Activated naive CD8-positive, alpha-beta T cell treated with anti-CD3 and anti-CD28 coated beads, Interleukin-2, amount 10 ng/mL, durations not matched to agents 7 days and 5 days (primary cell): ENCODE data around the gene TRIP6. TPM values are rescaled to one million over a fixed set of nuclear protein-coding genes. Genes with fewer than 3 reads are reported as not detected.

Experiments
- ATAC-seq: fragments of 150-1000 bp; cut with Tn5 transposase; one replicate; pipeline ENCODE4 v1.10.0; 2021; ENCODE audit warnings: low read depth, moderate library complexity
- POLR2A ChIA-PET: fragments of 350-600 bp; sonication (Branson Sonifier 250); formaldehyde crosslinking; loops from one replicate; lab custom pipeline; 2021; ENCODE audit warnings: antibody characterized with exemption; lab: Charles Lee
- DNase-seq: peaks from one replicate; pipeline ENCODE4 v3.0.0; 2021
- H3K27ac Mint-ChIP-seq: one replicate; pipeline ENCODE4 v1.8.0; 2022; ENCODE audit warnings: mild to moderate bottlenecking, mixed read lengths
- H3K27me3 Mint-ChIP-seq: one replicate; pipeline ENCODE4 v1.8.0; 2022; ENCODE audit warnings: mild to moderate bottlenecking, moderate library complexity, mixed read lengths
- H3K36me3 Mint-ChIP-seq: one replicate; pipeline ENCODE4 v1.8.0; 2021; ENCODE audit warnings: mild to moderate bottlenecking, mixed read lengths
- H3K4me1 Mint-ChIP-seq: one replicate; pipeline ENCODE4 v1.8.0; 2021; ENCODE audit warnings: mixed read lengths
- H3K4me3 Mint-ChIP-seq: one replicate; pipeline ENCODE4 v1.8.0; 2022; ENCODE audit warnings: mild to moderate bottlenecking, moderate library complexity, mixed read lengths
- H3K9me3 Mint-ChIP-seq: one replicate; pipeline ENCODE4 v1.8.0; 2021; ENCODE audit warnings: mixed read lengths
- total RNA-seq, 2 experiments: library from RNA; stranded (reverse); gene quantifications; one replicate each; pipeline ENCODE4 v1.2.3, GENCODE V29; 2021

Gene TRIP6
- total RNA-seq, 2 experiments from 2014 or later: 25.6 to 28.0 TPM

DNA sequence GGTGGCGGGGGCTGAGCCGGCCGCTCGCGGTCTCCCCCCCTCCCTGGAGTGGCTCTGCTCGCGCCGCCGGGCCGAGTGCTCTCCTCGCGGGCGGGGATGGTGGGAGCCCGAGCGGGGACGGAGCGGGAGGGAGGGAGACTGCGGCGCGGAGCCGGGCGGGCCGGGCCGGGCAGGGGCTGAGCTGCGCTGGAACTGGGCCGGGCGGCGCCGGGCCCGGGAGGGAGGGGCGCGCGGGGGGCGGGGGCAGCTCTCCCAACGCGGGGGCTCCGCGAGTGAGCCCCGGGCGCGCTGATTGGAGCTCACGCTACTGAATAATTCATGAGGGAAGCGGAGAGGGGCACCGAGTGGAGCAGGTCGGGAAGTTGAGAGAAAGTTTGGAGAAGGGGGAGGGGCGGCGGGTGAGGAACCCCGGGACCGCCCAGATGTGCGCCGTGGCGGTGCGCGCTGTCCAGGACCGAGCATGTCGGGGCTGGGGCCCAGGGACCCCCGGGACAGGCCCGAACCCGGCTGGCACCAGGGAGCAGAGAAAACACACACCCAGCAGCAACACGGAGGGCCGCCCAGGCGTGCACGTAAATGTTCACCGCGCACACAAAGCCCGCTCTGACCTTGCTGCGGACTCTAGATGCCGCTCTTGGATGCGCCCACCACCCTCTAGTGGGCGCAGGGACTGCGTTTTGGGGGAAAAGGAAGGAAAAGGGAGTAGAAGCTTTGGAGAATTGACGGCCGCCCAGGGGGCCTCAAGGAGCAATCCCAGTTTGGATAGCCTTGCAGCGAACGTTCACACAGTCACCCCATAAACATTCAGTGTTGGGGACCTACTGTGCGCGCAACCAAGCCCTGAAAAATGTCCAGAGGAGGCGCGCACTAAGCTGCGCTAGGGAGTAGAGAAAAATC lies 39.6 kb upstream of the TRIP6 start, which contains the start of gene EPHB4:
TSS of gene EPHB4 (minus strand) at position 194 of the 897 bp plus-strand sequence. CDS start 493 bp downstream, outside the sequence.
- Mint-ChIP-seq H3K27me3 (peaks cover 51% of the 10 kb centered on the region), H3K4me1 (peaks cover 16% of the 10 kb centered on the region), H3K9me3 (no peaks in the 10 kb centered on the region), H3K27ac (no peak within 1 kb of the TSS), H3K36me3 (no peaks in the 10 kb centered on the region), H3K4me3 (peak within 1 kb of the TSS; percentile 64)
- DNase-seq: no peak
- ATAC-seq: peak; percentile 51
- POLR2A ChIA-PET: interaction anchor here (1.0 kb wide), 1 partner anchor 47 kb away, joined by 3 read pairs; the partner anchor contains the start of gene SRRT

DNA sequence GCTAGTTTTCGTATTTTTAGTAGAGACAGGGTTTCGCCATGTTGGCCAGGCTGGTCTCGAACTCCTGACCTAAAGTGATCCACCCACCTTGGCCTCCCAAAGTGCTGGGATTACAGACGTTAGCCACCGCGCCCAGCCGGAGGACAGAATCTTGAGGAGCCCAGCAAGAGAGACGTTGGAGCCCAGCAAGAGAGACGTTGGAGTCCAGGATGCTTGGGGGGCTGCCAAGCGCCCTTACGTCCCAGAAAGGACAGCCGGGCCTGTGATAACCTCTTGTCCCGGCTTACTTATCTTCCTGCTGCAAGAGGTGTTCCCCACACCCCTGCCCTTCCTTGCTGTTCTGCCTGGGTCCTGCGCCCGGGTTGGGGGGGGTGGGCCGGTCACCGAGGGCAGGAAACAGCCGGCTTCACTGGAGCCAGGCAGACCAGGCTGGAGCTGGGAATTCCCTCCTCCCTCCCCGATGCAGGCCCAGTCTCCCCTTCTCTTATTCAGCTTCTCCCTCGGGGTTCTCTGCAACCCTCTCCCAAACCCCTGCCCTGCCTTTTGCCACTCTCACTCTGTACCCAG lies 38.0 kb upstream of the TRIP6 start:
- H3K4me3 Mint-ChIP-seq: no peak overlapping the region
- H3K36me3 Mint-ChIP-seq: no peaks in the 10 kb centered on the region
- no peak for DNase-seq
- no peak overlapping the region for H3K27ac Mint-ChIP-seq
- no peaks in the 10 kb centered on the region for H3K9me3 Mint-ChIP-seq
- H3K4me1 Mint-ChIP-seq: peaks cover 16% of the 10 kb centered on the region
- POLR2A ChIA-PET: no interaction called here
- ATAC-seq: no peak
- peaks cover 45% of the 10 kb centered on the region for H3K27me3 Mint-ChIP-seq

DNA sequence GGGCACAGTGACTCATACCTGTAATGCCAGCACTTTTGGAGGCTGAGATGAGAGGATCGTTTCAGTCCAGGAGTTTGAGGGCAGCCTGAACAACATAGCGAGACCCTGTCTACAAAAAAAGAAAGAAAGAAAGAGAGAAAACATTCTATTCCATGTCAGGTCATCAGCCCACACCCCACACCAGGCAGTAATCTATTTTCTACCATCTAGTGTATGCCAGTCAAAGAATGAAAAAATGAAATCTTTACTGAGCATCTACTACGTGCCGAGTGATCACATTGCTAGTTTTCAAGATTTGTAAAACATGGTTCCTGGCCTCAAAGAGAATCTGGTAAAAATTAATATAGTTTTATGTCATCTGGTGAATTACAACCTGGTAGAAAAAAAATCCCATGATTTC lies 36.8 kb upstream of the TRIP6 start:
- Mint-ChIP-seq H3K4me3 (no peak overlapping the region), H3K36me3 (peaks cover 1% of the 10 kb centered on the region), H3K27me3 (peaks cover 39% of the 10 kb centered on the region), H3K27ac (no peak overlapping the region), H3K9me3 (no peaks in the 10 kb centered on the region), H3K4me1 (peaks cover 15% of the 10 kb centered on the region)
- ATAC-seq (no peak), DNase-seq (no peak)
- POLR2A ChIA-PET: no interaction called here

DNA sequence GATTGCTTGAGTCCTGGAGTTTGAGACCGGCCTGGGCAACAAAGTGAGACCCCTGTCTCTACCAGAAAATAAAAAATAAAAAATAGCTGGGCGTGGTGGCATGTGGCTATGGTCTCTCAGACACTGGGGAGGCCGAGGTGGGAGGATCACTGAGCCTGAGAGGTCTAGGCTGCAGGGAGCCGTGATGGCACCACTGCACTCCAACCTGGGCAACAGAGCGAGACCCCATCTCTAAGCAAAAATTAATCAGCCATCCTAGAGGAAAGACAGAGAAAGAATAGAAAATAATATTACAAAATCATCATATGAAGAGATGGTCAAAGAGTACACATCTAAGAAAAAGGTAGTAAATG lies 34.9 kb upstream of the TRIP6 start:
- Mint-ChIP-seq H3K36me3 (peaks cover 1% of the 10 kb centered on the region), H3K27ac (no peak overlapping the region), H3K27me3 (peaks cover 26% of the 10 kb centered on the region), H3K4me1 (peaks cover 15% of the 10 kb centered on the region), H3K4me3 (no peak overlapping the region), H3K9me3 (no peaks in the 10 kb centered on the region)
- DNase-seq: no peak
- POLR2A ChIA-PET: no interaction called here
- no peak for ATAC-seq

DNA sequence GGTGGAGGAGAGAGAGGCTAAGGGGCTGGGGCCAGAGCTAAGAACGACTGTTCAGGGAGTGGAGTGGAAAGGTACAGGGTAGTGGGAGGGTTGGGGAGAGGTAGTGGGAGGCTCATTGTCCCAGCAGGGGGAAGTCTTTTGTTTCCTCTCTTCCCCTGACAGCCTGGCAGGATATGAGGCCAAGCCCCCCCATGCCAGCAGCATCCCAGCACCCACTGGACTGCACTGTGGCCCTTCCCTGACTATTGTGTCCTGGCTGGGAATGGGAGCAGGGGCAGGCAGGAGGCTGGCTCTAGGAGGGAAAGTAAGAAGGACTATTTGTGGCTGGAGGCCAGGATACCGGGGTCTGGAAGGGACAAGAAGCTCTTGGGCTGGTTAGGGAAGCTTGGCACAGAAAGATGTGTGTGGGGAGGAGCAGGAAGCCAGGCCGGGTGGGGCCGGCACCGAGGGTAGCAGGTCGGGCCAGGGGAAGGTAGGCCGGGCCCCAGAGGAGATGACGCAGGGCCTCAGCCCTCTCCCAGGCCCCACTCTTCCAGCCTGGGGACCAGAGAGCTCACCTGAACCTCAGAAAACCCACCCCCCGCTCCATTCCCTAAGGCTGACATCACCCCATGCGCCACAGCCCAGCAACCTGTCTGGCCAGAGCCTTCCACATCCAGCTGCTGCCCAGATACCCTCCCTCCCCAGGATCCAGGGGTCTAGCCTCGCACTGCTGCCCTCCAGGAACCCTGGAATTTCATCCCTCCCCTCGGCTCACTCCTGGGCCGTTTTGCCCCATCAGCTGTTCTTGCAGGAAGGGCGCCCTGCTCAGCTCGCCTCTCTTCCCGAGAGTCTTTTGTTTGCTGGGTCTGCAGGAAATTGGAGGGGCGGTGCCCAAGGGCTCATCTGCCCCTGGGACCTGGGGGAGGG lies 31.0 kb upstream of the TRIP6 start:
- ATAC-seq: no peak

DNA sequence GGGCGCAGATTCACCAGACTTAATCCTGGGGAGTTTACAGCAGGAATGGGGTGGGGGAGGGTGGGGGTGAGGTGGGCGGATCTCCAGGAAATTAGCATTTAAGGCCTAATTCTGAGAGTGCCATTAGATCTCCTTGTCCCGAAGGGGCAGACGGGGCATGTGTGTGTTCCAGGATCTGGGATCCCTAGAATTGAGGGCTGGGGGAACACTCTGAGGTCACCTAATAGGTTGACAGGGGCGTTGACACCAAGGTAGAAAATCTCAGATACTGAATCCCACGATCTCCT lies 30.4 kb upstream of the TRIP6 start:
- H3K9me3 Mint-ChIP-seq: no peaks in the 10 kb centered on the region
- peak overlapping the region; percentile 80 for H3K27ac Mint-ChIP-seq
- no peak for ATAC-seq
- POLR2A ChIA-PET: interaction anchor here (0.6 to 1.0 kb wide), 2 partner anchors 20 to 52 kb away, joined by 3 to 4 read pairs; partner anchors contain the start of gene UFSP1
- peak overlapping the region; percentile 83 for H3K4me3 Mint-ChIP-seq
- no peaks in the 10 kb centered on the region for H3K27me3 Mint-ChIP-seq
- DNase-seq: no peak
- peaks cover 12% of the 10 kb centered on the region for H3K4me1 Mint-ChIP-seq
- H3K36me3 Mint-ChIP-seq: peaks cover 1% of the 10 kb centered on the region

More for the DNA sequence above, 31.0 kb upstream of the TRIP6 start:
- H3K36me3 Mint-ChIP-seq: peaks cover 1% of the 10 kb centered on the region
- no peaks in the 10 kb centered on the region for H3K27me3 Mint-ChIP-seq
- H3K27ac Mint-ChIP-seq: peak overlapping the region; percentile 54
- H3K4me1 Mint-ChIP-seq: peaks cover 12% of the 10 kb centered on the region
- DNase-seq: no peak
- POLR2A ChIA-PET: interaction anchor here (0.6 to 1.1 kb wide), 3 partner anchors 21 to 53 kb away, joined by 3 to 4 read pairs (median 3); partner anchors contain the start of genes SRRT and UFSP1
- H3K9me3 Mint-ChIP-seq: no peaks in the 10 kb centered on the region
- H3K4me3 Mint-ChIP-seq: peak overlapping the region; percentile 8

DNA sequence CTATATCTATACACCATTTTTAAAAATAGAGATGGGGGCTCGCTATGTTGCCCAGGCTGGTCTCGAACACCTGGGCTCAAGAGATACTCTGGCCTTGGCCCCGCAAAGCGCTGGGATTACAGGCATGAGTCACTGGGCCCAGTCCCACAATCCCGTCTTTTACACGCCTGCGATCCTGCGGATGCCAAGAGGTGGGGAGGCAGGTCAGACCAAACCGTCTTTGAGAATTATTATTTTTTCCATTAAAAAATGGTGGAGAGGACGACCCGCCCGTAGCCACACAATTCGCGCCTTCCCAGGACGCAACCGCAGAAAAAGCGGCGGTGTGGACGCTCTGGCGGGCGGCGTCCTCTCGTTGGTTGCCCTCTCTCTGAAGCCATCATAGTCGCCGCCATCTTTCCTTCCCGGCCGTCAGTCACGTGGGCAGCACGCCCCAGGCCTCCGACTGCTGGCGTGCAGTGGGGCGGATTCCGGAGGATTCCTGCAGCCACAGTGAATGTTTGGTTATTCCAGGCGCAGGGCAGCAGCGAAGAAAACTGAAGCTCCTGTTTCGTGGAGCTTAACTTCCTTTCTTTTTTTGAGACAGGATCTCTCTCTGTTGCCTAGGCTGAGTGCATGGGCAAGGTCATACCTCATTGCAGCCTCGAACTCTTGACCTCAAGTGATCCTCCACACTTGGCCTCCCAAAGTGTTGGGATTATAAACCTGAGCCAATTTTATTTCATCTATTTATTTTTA lies 29.9 kb upstream of the TRIP6 start:
- peaks cover 1% of the 10 kb centered on the region for H3K36me3 Mint-ChIP-seq
- peak; percentile 95 for ATAC-seq
- POLR2A ChIA-PET: no interaction called here
- peak overlapping the region; percentile 80 for H3K27ac Mint-ChIP-seq
- H3K27me3 Mint-ChIP-seq: no peaks in the 10 kb centered on the region
- DNase-seq: peak; percentile 73
- no peaks in the 10 kb centered on the region for H3K9me3 Mint-ChIP-seq
- H3K4me1 Mint-ChIP-seq: peaks cover 12% of the 10 kb centered on the region
- H3K4me3 Mint-ChIP-seq: peak overlapping the region; percentile 83

DNA sequence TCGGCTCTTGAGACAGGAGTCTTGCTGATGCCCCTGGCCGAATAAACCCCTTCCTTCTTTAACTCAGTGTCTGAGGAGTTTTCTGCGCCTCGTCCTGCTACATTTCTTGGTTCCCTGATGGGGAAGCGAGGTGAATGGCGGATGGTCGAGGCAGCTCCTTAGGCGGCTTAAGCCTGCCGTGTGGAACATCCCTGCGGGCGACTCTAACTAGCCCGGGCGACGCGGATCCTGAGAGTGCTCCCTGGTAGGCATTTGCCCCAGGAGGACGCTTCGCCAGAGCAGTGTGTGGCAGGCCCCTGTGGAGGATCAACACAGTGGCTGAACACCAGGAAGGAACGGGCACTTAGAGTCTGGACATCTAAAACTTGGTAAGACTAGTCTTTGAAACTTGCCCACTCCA lies 27.8 kb upstream of the TRIP6 start:
- no peak overlapping the region for H3K27ac Mint-ChIP-seq
- no peak overlapping the region for H3K4me3 Mint-ChIP-seq
- H3K36me3 Mint-ChIP-seq: peaks cover under 1% of the 10 kb centered on the region
- H3K4me1 Mint-ChIP-seq: peaks cover 12% of the 10 kb centered on the region
- ATAC-seq (no peak), DNase-seq (no peak)
- POLR2A ChIA-PET: no interaction called here
- H3K27me3 Mint-ChIP-seq: no peaks in the 10 kb centered on the region
- H3K9me3 Mint-ChIP-seq: no peaks in the 10 kb centered on the region

DNA sequence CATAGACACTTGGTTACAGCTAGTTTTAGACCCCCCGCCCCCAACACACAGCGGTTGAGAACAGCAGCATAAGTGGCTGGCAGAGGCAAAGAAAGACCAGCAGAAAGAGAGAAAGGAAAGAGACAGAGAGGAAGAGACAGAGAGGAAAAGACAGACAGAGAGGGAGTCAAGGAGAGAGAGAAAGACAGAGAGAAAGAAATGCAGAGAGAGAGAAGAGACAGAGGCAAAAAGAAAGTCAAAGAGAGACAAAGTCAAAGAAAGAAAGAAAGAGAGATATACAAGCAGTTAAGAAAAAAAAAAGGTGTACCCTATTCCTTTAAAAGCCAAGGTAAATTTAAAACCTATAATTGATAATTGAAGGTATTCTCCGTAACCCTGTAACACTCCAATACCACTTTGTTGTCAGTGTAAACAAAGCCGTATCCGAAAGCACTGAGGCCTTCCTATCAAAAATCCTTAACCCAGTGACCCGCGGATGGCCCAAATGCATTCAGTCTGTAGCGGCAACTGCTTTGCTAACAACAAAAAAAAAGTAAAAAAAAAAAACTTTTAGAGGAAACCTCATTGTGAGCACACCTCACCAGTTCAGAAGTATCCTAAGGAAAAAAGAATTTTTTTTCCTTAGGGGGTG lies 26.6 kb upstream of the TRIP6 start:
- H3K4me1 Mint-ChIP-seq: peaks cover 12% of the 10 kb centered on the region
- no peak overlapping the region for H3K4me3 Mint-ChIP-seq
- no peaks in the 10 kb centered on the region for H3K27me3 Mint-ChIP-seq
- no peak overlapping the region for H3K27ac Mint-ChIP-seq
- ATAC-seq (no peak), DNase-seq (no peak)
- POLR2A ChIA-PET: no interaction called here
- H3K36me3 Mint-ChIP-seq: no peaks in the 10 kb centered on the region
- H3K9me3 Mint-ChIP-seq: no peaks in the 10 kb centered on the region

DNA sequence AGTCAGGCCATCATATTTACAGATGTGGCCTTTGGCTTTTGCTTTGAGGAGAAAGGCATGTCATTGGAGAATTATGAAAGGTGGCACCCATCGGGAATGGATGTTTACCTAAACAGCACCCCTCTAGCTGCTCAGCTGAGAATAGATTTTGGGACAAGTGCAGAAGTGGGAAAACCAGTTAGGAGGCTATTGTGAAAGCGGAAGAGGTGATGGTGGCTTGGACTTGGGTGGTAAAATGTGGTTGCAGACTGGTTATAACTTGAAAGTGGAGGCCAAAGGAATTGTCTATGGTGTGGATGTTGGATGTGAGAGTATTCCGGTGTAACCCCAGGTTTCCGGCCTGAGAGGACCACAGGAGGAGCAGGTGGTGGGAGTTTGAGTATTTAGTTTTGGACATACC lies 19.8 kb upstream of the TRIP6 start:
- Mint-ChIP-seq H3K27ac (no peak overlapping the region), H3K36me3 (no peaks in the 10 kb centered on the region), H3K4me3 (no peak overlapping the region), H3K4me1 (peaks cover 4% of the 10 kb centered on the region), H3K9me3 (no peaks in the 10 kb centered on the region), H3K27me3 (no peaks in the 10 kb centered on the region)
- ATAC-seq: no peak
- DNase-seq: no peak
- POLR2A ChIA-PET: no interaction called here

DNA sequence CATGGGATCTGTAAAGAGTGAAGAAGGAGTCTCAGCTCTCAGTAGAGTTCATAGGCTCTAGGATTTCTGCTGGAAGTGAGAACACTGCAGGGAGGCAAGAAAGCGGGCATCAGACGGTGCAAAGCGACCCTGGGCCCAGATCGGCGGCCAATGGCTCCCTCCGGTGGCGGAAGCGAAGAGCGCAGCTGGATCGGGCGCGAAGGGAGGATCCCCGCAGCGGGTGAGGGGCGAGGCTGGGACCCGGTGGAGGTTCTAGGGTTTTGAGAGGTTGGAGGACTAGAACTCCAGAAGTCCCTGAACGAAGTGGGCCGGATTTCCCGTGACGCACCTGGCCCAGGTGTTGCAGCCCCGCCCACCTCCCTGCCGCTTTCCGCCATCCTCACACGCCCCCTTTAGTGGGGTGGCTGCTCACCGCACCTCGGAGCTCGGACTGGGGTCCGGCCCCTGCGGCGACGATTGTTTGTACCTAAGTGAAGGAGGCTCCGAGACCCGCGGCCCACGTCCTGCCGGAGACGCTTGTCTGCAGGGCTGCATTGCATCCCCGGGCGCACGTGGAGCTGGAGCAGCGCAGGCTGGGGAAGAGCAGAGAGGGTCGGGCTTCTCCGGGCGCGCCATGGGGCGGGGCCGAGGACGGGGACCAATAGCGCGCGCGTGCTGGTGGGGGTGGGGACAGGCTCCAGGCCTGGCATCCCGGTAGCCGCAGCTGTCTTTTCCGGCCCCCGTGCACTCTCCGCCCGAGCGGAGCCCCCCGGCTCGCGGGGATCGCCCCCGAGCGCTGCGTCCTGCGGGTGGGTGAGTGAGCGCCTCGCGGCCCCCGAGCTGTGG lies 14.9 kb upstream of the TRIP6 start, which contains the start of gene SLC12A9:
TSS of gene SLC12A9 (plus strand) at position 666 of the 825 bp plus-strand sequence. CDS start 1,485 bp downstream, outside the sequence.
- POLR2A ChIA-PET: interaction anchor here (0.7 to 2.9 kb wide), 13 partner anchors 15 to 424 kb away, joined by 3 to 26 read pairs (median 4); partner anchors contain the start of genes FBXO24, LRCH4, POP7 and SRRT
- DNase-seq: peak; percentile 94
- ATAC-seq: peak; percentile 98
- H3K4me3 Mint-ChIP-seq: peak within 1 kb of the TSS; percentile 94
- H3K27ac Mint-ChIP-seq: peak within 1 kb of the TSS; percentile 80
- H3K9me3 Mint-ChIP-seq: no peaks in the 10 kb centered on the region
- H3K4me1 Mint-ChIP-seq: peaks cover 10% of the 10 kb centered on the region
- H3K27me3 Mint-ChIP-seq: no peaks in the 10 kb centered on the region
- H3K36me3 Mint-ChIP-seq: peaks cover 4% of the 10 kb centered on the region
